ENCODE results near the gene ACOT11. TPM values are rescaled to one million over a fixed set of nuclear protein-coding genes. Genes with fewer than 3 reads are reported as not detected.

Gene ACOT11
- total RNA-seq = 100 to 1,000 TPM in 2 of 4 donors, 10 to 100 TPM in 2; 41.3 to 200 (median 119) TPM

DNA sequence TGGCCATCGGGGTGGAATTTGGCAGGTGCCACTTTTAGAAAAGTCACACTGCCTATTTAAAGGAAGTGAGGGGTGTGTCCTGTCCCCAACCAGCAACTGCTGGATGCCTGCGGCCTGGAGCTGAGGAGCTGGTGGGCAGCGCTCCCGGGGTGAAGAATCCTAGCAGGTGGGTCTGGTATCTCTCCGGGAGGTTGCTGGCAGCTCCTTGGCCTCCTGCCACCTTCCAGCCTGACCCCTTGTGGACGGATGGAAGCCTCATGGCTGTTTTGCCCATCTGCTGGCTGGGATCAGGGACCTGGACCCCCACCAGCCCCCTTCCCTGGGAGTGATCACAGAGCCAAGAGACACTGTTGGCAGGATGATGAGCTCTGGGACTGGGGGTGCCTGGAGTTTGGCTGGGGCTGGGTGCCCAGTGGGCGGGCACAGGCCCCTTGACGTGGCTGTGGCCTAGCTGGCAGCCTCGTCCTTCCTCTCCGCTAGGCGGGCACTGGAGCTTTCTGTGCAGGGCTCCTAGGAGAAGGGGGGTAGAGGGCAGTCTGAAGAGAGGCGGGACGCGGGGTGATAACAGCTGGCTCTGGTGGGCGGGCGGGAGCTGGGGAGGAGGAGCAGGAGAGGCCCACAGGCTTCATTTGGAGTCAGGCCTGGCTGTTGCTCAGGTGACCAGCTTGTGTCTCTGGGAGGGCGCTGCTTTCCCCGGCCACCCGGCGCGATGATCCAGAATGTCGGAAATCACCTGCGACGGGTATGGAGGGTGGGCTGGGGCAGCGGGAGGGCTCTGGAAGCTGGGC is at the start of gene ACOT11:
TSS of gene ACOT11 (plus strand) at position 628 of the 788 bp plus-strand sequence. CDS start at position 710, 82 bp downstream.
- H3K27me3 ChIP-seq = no peaks in the 10 kb centered on the region
- no peak for TF ChIP-seq POLR2A (IDR thresholded peaks at IDR 0.05)
- TF ChIP-seq, protein P1, sequence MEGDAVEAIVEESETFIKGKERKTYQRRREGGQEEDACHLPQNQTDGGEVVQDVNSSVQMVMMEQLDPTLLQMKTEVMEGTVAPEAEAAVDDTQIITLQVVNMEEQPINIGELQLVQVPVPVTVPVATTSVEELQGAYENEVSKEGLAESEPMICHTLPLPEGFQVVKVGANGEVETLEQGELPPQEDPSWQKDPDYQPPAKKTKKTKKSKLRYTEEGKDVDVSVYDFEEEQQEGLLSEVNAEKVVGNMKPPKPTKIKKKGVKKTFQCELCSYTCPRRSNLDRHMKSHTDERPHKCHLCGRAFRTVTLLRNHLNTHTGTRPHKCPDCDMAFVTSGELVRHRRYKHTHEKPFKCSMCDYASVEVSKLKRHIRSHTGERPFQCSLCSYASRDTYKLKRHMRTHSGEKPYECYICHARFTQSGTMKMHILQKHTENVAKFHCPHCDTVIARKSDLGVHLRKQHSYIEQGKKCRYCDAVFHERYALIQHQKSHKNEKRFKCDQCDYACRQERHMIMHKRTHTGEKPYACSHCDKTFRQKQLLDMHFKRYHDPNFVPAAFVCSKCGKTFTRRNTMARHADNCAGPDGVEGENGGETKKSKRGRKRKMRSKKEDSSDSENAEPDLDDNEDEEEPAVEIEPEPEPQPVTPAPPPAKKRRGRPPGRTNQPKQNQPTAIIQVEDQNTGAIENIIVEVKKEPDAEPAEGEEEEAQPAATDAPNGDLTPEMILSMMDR (IDR thresholded peaks at IDR 0.05) = peak in 4 of 6 experiments; percentile 16 to 32 (median 24)
- H3K27ac ChIP-seq = peak within 1 kb of the TSS in 3 of 4 donors; percentile 17 to 69 (median 44)
- H3K4me3 ChIP-seq = peak within 1 kb of the TSS in 1 of 4 donors; percentile 31
- peak in 2 of 3 donors; percentile 20 to 55 for DNase-seq
- no peaks in the 10 kb centered on the region for H3K36me3 ChIP-seq
- no peaks in the 10 kb centered on the region for H3K9me3 ChIP-seq
- H3K4me1 ChIP-seq = peaks cover 0 to 16% (median under 1%) of the 10 kb centered on the region in 4 donors

DNA sequence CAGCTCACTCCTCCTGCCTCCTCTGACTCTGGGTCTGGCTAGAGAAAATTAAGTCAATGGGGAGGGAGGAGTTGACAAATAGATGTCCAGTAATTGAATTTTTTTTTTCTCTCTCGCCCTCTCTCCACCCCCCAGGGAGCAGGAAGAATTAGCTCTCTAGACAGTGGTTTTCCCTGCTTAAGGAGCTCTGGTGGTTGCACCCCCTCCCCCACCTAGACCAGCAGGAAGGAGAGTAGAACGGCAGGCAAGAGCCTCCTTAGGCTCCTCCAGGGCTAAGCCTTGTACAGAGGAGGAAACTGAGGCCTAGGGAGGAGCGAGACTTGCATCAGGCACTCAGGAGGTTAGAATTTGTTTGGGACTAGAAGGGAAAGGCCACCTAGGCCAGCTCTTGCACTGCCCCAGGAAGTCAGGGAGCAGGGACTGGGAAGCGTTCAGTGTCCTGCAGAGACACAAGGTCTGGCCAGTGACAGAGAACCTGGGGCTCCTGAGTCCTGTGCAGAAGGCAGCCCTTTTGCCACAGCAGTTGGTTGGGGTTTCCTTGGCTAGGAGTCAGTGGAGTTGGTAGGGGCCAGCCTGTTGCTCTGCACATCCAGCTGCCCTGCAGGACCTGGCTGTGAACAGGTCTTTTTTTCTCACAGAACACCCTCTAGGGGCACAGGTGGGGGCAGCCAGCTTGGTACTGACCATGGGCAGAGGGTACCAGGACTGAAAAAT is 49.5 kb upstream of the ACOT11 start:
- Histone ChIP-seq H3K4me1 (peaks cover 0 to 14% (median 0%) of the 10 kb centered on the region in 4 donors), H3K27ac (no peak overlapping the region), H3K9me3 (peaks cover 0 to 6% (median 0%) of the 10 kb centered on the region in 4 donors), H3K4me3 (peak overlapping the region in 1 of 4 donors; percentile 41), H3K36me3 (no peaks in the 10 kb centered on the region), H3K27me3 (no peaks in the 10 kb centered on the region)
- no peak for DNase-seq
- TF ChIP-seq, protein P1 (IDR thresholded peaks at IDR 0.05) = no peak
- TF ChIP-seq POLR2A (IDR thresholded peaks at IDR 0.05) = no peak

DNA sequence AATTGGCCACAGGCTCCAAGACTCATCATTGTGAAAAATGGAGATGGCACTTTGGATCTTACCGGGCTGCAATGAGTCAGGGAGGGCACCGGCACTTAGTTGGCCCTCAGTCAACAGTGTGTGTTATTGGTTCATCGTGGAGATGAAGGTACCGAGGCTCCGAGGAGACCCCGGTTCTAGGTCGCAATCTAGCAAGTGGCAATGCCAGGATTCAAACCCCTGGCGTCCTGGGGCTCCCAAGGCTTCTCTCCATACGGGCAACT is 49.0 kb upstream of the ACOT11 start:
- Histone ChIP-seq H3K4me3 (peak overlapping the region; percentile 16 to 47 (median 37)), H3K27ac (no peak overlapping the region), H3K27me3 (no peaks in the 10 kb centered on the region), H3K9me3 (peaks cover 0 to 6% (median 0%) of the 10 kb centered on the region in 4 donors), H3K4me1 (peaks cover 0 to 14% (median 0%) of the 10 kb centered on the region in 4 donors), H3K36me3 (no peaks in the 10 kb centered on the region)
- DNase-seq = no peak
- no peak for TF ChIP-seq POLR2A (IDR thresholded peaks at IDR 0.05)
- TF ChIP-seq, protein P1 (IDR thresholded peaks at IDR 0.05) = no peak

DNA sequence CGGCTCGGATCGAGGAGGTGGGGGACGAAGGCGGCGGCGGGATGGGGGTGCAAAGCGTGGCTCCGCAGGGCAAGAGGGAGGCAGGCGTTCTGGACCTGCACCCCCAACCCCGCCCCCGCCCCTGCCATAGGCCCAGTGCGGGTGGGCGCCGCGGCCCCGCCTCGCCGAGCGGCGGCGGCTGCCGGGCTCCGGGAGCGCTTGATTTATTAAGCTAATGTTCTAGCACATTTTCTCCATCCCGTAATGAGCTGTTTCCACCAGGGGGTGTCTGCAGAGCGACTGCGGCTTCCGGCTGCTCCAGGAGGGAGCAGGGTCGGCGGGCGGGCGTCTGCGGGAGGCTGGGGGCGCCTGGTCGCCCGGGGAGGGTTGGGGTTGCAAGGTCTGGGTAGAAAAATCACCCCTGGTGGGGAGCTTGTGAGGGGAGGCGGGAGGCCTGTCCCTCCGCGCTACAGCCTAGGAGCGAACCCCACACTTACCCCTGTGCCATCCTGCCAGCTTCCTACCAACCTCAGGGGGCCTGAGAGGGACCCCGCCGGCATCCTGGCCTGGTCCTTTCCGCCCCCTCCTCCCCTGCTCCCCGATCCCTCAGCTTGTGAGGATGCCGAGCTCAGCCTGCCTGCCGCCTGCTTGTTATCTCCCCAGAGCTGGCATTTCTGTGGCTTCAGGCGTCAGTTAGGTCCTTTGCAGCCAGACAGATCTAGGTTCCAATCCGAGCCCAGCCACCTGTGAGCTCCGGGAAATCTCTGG is 48.5 kb upstream of the ACOT11 start:
- peak in 2 of 3 donors; percentile 59 to 60 for DNase-seq
- peaks cover 0 to 6% (median 0%) of the 10 kb centered on the region in 4 donors for H3K9me3 ChIP-seq
- no peak overlapping the region for H3K27ac ChIP-seq
- peak overlapping the region; percentile 16 to 47 (median 37) for H3K4me3 ChIP-seq
- H3K4me1 ChIP-seq = peaks cover 0 to 14% (median 0%) of the 10 kb centered on the region in 4 donors
- TF ChIP-seq POLR2A (IDR thresholded peaks at IDR 0.05) = no peak
- TF ChIP-seq, protein P1 (IDR thresholded peaks at IDR 0.05) = peak in 3 of 6 experiments; percentile 28 to 52 (median 50)
- H3K27me3 ChIP-seq = no peaks in the 10 kb centered on the region
- no peaks in the 10 kb centered on the region for H3K36me3 ChIP-seq

DNA sequence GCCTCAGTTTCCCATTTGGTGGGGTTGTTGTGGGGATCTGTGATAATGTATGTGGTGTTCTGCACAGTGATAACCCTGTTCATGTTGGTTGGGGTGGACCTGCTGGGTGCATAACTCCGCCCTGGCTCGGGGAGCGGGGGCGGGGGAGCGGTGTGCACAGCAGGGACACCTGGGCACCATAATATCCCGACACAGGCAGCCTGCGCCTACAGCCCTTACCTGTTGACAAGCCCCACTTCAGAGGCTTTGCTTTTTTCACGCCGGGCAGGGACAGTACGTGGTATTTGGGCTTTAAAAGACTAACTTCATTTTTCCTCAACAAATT is 48.0 kb upstream of the ACOT11 start:
- Histone ChIP-seq H3K27ac (no peak overlapping the region), H3K9me3 (peaks cover 0 to 6% (median 0%) of the 10 kb centered on the region in 4 donors), H3K4me1 (peaks cover 0 to 14% (median 0%) of the 10 kb centered on the region in 4 donors), H3K4me3 (peak overlapping the region in 2 of 4 donors; percentile 33 to 41), H3K27me3 (no peaks in the 10 kb centered on the region), H3K36me3 (no peaks in the 10 kb centered on the region)
- DNase-seq = no peak
- TF ChIP-seq, protein P1 (IDR thresholded peaks at IDR 0.05) = no peak
- no peak for TF ChIP-seq POLR2A (IDR thresholded peaks at IDR 0.05)
